Posterior vena cava (tissue), 2 donors: ENCODE results near the gene WDR81. TPM values are rescaled to one million over a fixed set of nuclear protein-coding genes. Genes with fewer than 3 reads are reported as not detected.
"Not testable (repeated sequence)": the region's sequence is repeated elsewhere in the genome, so short reads cannot be mapped to it uniquely, and the experiment has no call there.

Experiments used
- DNase-seq: peaks from one replicate; pipeline ENCODE4 v3.0.0-alpha.2; 2020; ENCODE audit warnings: low spot score
- intact Hi-C, 2 donors: fragments of 100-400 bp; cut with DNase I; formaldehyde crosslinking; loops; one replicate each; pipeline versions ENCODE4 v1.14.1 to v1.14.2; 2022 to 2023
- total RNA-seq, 2 donors: library from RNA; stranded (reverse); fragmentation: NEBNext Ultra II Directional; extraction: Animal tissue kit (Norgen Biotek cat#: 25700); gene quantifications; one replicate each; pipeline ENCODE4 v1.2.1, GENCODE V29; 2021
- donor health status: DM: yes; HTN: yes; CAD: no.
- donor health status: DM: yes; HTN: yes; CAD: no.

The WDR81 gene
- total RNA-seq, 2 donors from 2014 or later, result 26.3 to 30.8 TPM

GRCh38 chr17:1764705-1765104, 40.2 kb downstream of the WDR81 start:
- intact Hi-C loops, result loop anchor here in 1 of 2 donors (2.0 kb wide), 1 partner anchor 18 kb away; no protein-coding TSS in a partner anchor
- not testable (repeated sequence) for DNase-seq

- intact Hi-C loops, result loop anchor here in 1 of 2 donors (2.0 kb wide), 1 partner anchor 17 kb away; no protein-coding TSS in a partner anchor
- DNase-seq, result no peak
Observed at GRCh38 chr17:1765576-1765975, 41.1 kb downstream of the WDR81 start.

GRCh38 chr17:1766382-1767135, 42.1 kb downstream of the WDR81 start:
- intact Hi-C loops, result no loop called here
- no peak for DNase-seq

- intact Hi-C loops, result no loop called here
- no peak for DNase-seq
Observed at GRCh38 chr17:1767358-1767757, 42.9 kb downstream of the WDR81 start.

- intact Hi-C loops, result no loop called here
- DNase-seq, result no peak
Observed at GRCh38 chr17:1769822-1770477, 45.4 kb downstream of the WDR81 start.

- not testable (repeated sequence) for DNase-seq
Observed at GRCh38 chr17:1773000-1773695, 48.6 kb downstream of the WDR81 start.

GRCh38 chr17:1773696-1774181, 49.2 kb downstream of the WDR81 start:
- intact Hi-C loops, result no loop called here
- DNase-seq, result no peak

More at GRCh38 chr17:1773000-1773695, 48.6 kb downstream of the WDR81 start:
- intact Hi-C loops, result not testable (repeated sequence)

- intact Hi-C loops, result no loop called here
- no peak for DNase-seq
Observed at GRCh38 chr17:1774390-1775176, 50.1 kb downstream of the WDR81 start.

GRCh38 chr17:1776328-1776727, 51.8 kb downstream of the WDR81 start:
- intact Hi-C loops, result no loop called here
- no peak for DNase-seq

- intact Hi-C loops, result no loop called here
- no peak for DNase-seq
Observed at GRCh38 chr17:1776857-1777256, 52.4 kb downstream of the WDR81 start.

- intact Hi-C loops, result loop anchor here in 1 of 2 donors (5.0 kb wide), 1 partner anchor 52 kb away; no protein-coding TSS in a partner anchor
- peak; percentile 95 for DNase-seq
Observed at GRCh38 chr17:1779571-1780131, 55.1 kb downstream of the WDR81 start.

GRCh38 chr17:1782171-1782567, 57.7 kb downstream of the WDR81 start:
- intact Hi-C loops, result loop anchor here in 1 of 2 donors (2.0 to 5.0 kb wide), 2 partner anchors 17 to 55 kb away; no protein-coding TSS in a partner anchor
- no peak for DNase-seq

- intact Hi-C loops, result loop anchor here in 1 of 2 donors (2.0 to 5.0 kb wide), 2 partner anchors 18 to 56 kb away; no protein-coding TSS in a partner anchor
- peak; percentile 88 for DNase-seq
Observed at GRCh38 chr17:1783271-1783670, 58.8 kb downstream of the WDR81 start.

- DNase-seq, result peak; percentile 95
- intact Hi-C loops, result loop anchor here (2.0 to 5.0 kb wide), 3 partner anchors 19 to 63 kb away; no protein-coding TSS in a partner anchor
Observed at GRCh38 chr17:1783834-1784611, 59.5 kb downstream of the WDR81 start.

GRCh38 chr17:1785930-1786329, 61.4 kb downstream of the WDR81 start:
- intact Hi-C loops, result loop anchor here in 1 of 2 donors (2.0 to 5.0 kb wide), 2 partner anchors 46 to 65 kb away; partner anchors contain the start of gene RPA1
- peak; percentile 74 for DNase-seq

GRCh38 chr17:1786708-1787107, 62.2 kb downstream of the WDR81 start:
- intact Hi-C loops, result loop anchor here in 1 of 2 donors (5.0 kb wide), 1 partner anchor 46 kb away; the partner anchor contains the start of gene RPA1
- peak; percentile 72 for DNase-seq

- intact Hi-C loops, result loop anchor here in 1 of 2 donors (5.0 kb wide), 1 partner anchor 45 kb away; the partner anchor contains the start of gene RPA1
- peak; percentile 91 for DNase-seq
Observed at GRCh38 chr17:1787301-1787902, 62.9 kb downstream of the WDR81 start.
